IMR-90 (cell line): ENCODE results near the gene CRISPLD2.

ENCODE experiments used
- BHLHE40 ChIP-seq: fragments of 150-350 bp; IDR thresholded peaks from 2 replicates; pipeline ENCODE4 v1.6.1; 2016; ENCODE audit warnings: mild to moderate bottlenecking, low read depth, low read length
- CEBPB ChIP-seq: IDR thresholded peaks from 2 replicates; pipeline ENCODE4 v1.6.1; 2012; ENCODE audit warnings: low read depth, low read length, improper control_type of control experiment
- CTCF ChIP-seq: conservative IDR thresholded peaks from 2 replicates; pipeline ENCODE4 v1.5.1; 2012; ENCODE audit warnings: mild to moderate bottlenecking, low read depth, low read length, improper control_type of control experiment
- ELK1 ChIP-seq: fragments of 150-350 bp; IDR thresholded peaks from 2 replicates; pipeline ENCODE4 v1.6.1; 2016; ENCODE audit warnings: low read depth, mild to moderate bottlenecking, low read length, moderate library complexity, borderline replicate concordance
- FOS ChIP-seq: fragments of 150-350 bp; IDR thresholded peaks from 2 replicates; pipeline ENCODE4 v1.6.1; 2016; ENCODE audit warnings: low read depth, low read length
- MAZ ChIP-seq: IDR thresholded peaks from 2 replicates; pipeline ENCODE4 v1.6.1; 2012; ENCODE audit warnings: low read depth, mild to moderate bottlenecking, low read length, improper control_type of control experiment, moderate library complexity, borderline replicate concordance
- POLR2A ChIP-seq: IDR thresholded peaks from 2 replicates; pipeline ENCODE4 v1.6.1; 2012; ENCODE audit warnings: mild to moderate bottlenecking, low read depth, low read length
- RAD21 ChIP-seq: IDR thresholded peaks from 2 replicates; pipeline ENCODE4 v1.6.1; 2012; ENCODE audit warnings: low read length, improper control_type of control experiment
- RCOR1 ChIP-seq: IDR thresholded peaks from 2 replicates; pipeline ENCODE4 v1.6.1; 2012; ENCODE audit warnings: mild to moderate bottlenecking, low read length, improper control_type of control experiment; ENCODE audit not compliant: insufficient replicate concordance
- SMC3 ChIP-seq: fragments of 150-350 bp; IDR thresholded peaks from 2 replicates; pipeline ENCODE4 v1.6.1; 2016; ENCODE audit warnings: low read depth, mild to moderate bottlenecking, antibody characterized with exemption, low read length, moderate library complexity

GRCh38 chr16:84830765-84831384 lies 11.1 kb downstream of the CRISPLD2 start:
- TF ChIP-seq MAZ: no peak
- TF ChIP-seq RAD21: no peak
- no peak for TF ChIP-seq CTCF
- no peak for TF ChIP-seq RCOR1
- TF ChIP-seq SMC3: no peak
- no peak; the same call in 1 of the 2 replicates for TF ChIP-seq POLR2A
- no peak for TF ChIP-seq CEBPB
- TF ChIP-seq ELK1: no peak
- no peak for TF ChIP-seq FOS
- no peak for TF ChIP-seq BHLHE40
